ENCODE data around the gene ME3.

GRCh38 chr11:86574493-86575207 lies 97.8 kb downstream of the ME3 start:
- TF ChIP-seq GATA2 (IDR thresholded peaks at IDR 0.05; ENCODE audit: low read depth, low read length) (no peak), GATA3 (IDR thresholded peaks at IDR 0.05; ENCODE audit: low read depth, low read length) (no peak)

Data from SH-SY5Y (cell line).